CD4-positive, alpha-beta T cell treated with Interleukin-10 for 1 hour (primary cell): Measurements from ENCODE around the gene TPM1.
"Not testable (repeated sequence)": the region's sequence is repeated elsewhere in the genome, so short reads cannot be mapped to it uniquely, and the experiment has no call there.

Experiments used
- DNase-seq: peaks from one replicate; pipeline ENCODE4 v3.0.0-alpha.2; 2020

The TPM1 gene

DNA sequence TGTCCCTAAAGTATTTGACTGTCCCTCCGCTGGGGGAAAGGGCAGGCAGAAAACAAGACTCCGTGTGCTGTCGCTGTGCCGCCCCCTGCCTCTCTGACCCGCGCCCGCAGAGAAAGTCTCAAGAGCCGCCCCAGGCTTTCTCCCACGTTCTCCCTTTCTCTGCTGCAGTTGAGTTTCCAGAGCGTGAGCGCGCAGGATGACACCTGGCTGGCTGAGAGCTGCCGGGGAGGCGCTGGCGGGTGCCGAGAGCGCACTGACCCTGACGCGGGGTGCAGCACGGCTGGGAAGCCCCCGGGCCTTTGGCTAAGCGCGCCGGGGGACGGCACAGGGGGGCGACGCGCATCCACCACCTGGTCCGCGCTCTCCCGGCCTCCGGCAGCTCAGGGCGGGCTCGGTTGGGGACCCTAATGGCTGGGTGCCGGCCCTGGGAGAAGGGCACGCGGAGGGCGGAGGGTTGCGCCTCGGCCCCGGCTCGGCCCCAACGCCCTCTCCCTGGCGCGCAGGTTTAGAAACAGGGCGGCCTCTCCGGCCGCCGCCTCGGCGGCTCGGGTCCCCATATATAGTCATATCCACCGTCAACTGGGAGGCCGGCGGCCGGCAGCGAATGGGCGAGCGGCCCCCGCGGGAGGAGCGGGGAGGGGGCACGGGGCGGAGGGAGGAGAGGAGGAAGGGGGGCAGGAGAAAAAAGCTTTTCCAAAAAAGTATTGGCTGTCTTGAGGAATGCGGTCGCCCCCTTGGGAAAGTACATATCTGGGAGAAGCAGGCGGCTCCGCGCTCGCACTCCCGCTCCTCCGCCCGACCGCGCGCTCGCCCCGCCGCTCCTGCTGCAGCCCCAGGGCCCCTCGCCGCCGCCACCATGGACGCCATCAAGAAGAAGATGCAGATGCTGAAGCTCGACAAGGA lies at the start of gene TPM1:
TSS of gene TPM1 (plus strand) at position 774 of the 903 bp plus-strand sequence. CDS start at position 857, 83 bp downstream.
- DNase-seq = no peak

DNA sequence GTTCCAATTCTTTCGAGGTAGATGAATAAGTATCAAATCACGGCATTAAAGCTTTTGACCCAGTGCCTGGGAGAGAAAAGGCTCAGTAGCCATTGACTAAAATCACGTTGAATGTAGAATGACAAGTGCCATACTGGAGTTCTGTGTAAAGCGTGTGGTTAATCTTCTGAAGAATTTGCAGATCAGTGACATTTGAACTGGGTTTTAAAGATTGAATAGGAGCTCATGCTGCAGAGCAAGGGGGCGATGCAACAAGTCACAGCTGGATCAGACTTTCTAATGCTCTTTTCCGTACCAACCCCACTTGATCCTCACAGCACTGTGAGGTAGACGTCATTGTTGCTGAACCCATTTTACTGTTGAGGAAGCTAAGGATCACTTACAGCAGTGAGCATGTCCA lies 49.5 kb upstream of the TPM1 start:
- DNase-seq = no peak

DNA sequence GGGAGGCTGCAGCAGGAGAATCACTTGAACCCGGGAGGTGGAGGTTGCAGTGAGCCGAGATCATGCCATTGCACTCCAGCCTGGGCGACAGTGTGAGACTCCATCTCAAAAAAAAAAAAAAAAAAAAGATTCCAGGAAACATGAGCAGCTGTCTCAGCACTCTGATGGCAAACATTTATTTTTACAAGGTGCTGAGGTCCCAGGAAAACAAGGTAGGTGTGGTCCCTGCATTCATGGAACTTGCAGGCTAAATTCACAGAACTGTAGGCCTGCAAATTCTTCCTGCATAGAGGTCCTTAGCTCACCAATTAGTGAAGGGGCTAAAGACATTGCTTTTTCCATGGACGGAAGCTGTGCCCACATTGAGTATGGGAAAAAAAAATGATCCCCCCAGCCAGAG lies 48.9 kb upstream of the TPM1 start:
- DNase-seq = not testable (repeated sequence)

DNA sequence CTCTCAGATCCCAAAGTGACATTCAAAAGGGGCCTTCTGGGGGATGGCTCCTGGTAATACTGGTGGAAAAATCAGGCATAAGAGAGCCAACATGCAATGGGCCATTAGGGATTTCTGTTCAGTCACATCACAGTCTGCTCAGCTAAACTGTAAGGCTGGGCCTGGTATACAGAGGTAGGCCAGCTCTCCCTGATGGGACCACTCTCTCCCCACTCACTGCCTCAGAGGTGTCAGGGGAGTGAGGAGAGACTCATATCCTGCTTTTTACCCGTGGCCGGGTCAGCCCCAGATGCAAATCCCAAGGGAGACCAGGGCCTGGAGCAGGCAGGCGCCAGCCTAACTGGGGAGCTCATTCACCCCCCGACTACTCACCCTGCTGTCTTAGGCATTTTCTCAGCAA lies 48.1 kb upstream of the TPM1 start:
- DNase-seq = no peak

DNA sequence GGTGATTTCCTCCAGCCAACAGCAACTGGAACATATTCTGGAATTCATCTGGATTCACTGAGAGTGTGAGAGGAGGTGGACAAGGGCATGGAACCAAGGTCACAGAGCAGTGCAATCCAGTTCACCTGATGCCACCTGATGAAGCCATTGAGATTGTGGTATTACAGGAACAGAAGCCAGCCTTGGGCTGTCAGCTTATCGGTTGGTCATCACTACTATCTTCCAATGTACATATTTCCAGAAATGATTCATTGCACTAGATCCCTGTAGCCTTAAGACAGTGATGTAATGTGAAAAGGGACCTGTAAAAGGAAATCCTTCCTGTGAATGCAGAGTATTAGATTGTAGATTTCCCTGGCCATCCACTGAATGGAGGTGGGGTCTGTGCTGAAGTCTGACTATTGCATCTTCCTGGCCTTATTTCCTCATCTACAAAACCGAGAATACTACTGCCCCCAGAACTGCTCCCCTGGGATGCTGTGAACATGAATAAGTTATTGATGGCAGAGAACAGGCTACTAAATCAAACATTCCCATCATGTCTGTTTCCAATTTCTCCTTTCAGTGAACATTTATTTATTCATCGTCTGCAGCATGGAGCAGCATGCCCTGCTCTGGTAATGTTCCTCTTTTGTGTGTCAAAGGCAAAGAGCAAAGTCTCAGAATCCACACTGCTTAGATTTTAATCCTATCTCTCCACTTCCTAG lies 47.4 kb upstream of the TPM1 start:
- DNase-seq = no peak

DNA sequence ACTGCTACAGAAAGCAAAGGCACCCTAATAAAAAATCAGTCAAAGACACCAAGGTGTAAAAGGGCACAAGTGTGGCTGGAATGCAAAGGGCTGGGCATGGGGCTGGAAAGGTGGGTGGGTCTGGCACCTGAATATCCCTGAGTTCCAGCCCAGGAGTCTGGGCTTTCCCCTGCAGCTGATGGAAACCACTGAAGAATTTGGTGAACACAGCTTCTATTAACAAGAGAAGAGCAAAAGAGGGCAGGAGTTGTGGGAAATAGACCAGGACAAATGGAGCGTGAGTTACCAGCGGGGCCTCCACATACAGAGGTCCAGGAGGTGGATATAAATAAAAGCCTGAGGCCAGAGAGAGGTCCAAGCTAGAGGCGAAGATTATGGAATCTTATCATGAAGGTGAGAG lies 45.1 kb upstream of the TPM1 start:
- no peak for DNase-seq

DNA sequence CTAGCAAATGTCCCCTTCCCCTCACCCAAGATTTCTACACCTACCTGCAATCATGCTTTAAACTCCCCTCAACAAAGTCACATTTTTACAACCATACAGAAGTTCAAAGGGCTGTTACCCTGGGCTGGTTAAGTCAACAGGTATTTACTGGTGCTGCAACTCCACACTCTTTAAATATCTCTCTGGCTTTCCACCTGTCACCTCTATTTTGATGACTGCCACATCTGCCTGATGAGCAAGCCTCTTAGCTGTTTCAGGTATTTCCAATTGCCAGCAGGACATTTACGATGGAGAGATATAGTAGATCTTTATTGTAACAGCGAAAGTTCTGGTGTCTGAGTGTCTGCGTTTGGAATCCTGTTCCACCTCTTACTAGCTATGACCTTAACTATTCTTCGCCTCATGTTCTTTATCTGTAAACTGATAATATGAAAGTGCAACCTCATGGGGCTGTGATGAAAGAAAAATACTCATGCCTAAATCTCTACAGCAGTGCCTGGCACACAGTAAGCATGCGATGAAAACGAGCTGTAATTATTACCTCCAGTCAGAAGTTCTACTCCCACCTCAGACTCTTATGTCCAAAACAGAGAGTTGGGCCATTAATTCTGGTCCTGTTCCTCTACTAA lies 44.2 kb upstream of the TPM1 start:
- DNase-seq = no peak

DNA sequence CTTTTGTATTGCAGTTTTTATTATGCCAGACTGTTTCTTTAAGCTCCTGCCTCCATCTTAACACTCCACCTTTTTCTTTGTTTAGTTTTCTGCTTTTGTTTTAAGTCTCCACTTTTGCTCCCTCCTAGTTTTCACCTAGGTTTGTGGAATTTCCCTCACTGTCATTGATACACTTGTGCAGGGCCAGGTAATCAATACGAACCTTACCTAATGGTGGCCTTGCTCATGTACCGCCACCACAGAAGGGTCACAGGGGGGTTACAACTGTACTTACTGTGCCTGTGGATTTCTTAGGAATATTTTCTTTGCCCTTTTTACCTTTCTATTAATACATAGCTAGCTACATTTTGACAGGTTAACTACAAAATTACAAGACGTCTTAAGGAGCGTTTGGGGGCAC lies 43.4 kb upstream of the TPM1 start:
- DNase-seq = no peak

DNA sequence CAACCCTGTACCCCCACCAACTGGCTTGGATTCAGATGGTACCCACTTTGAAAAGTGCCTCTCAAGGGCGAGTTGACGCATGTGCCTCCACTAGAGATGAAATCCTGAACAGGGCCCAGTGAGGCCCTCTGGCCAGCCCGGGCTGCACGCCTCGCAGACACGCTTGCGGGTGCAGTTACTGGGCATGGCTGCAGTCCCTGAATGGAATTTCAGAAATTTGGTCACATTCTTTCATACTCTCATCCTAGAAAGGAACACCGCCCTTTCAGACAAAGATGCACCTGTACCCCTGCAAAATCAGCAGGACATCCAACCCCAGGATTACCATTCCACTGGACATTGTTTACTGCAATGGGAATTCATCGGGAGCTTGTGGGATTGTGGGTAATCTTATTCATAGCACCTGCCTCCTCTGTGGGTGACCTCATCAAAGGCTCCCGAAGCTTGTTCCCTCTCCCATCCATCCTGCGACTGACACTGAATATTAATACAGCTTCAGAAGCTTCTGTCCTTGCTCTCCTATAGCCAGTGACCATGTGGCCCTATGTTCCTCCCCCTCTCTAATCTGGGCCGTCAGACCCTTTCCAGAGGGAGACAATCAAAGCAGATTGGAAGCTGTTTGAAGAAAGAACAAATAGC lies 42.5 kb upstream of the TPM1 start:
- no peak for DNase-seq

DNA sequence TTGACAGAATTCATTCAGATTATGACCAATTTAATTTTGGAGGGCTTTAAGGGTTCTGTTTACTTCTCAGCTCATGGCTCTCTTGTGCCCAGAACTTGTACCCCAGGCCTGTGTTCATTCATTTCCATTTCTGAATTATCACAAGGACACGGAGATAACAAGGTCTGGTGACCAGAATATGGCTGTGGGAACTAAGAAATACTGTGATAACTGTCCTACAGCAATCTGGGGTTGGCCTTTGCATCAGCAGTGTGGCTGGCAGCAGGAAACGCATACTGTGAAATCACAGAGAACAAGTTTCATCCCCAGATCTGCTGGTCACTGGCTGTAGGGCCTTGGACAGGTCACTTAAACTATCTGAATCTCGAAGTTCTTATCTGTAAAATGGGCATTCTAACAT lies 41.8 kb upstream of the TPM1 start:
- DNase-seq = no peak

DNA sequence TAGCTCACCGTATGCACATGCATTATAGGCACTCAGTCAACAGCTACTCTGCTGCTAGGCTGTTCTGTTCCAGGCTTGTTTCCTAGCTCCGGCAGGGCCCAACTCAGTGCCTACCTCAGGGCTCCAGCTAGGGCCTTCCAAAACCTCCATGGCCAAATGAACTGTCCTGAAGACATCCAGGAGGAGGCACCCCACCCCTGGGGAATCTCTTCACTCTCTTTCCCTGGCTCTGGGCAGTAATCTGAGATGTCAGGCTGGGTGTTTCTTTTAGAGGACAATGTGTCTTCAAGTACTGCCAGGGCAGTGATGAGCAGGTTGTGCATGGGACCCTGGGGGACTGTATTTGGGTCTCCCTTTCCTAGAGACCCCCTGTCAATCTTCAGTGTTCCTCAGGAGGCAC lies 38.3 kb upstream of the TPM1 start:
- no peak for DNase-seq

DNA sequence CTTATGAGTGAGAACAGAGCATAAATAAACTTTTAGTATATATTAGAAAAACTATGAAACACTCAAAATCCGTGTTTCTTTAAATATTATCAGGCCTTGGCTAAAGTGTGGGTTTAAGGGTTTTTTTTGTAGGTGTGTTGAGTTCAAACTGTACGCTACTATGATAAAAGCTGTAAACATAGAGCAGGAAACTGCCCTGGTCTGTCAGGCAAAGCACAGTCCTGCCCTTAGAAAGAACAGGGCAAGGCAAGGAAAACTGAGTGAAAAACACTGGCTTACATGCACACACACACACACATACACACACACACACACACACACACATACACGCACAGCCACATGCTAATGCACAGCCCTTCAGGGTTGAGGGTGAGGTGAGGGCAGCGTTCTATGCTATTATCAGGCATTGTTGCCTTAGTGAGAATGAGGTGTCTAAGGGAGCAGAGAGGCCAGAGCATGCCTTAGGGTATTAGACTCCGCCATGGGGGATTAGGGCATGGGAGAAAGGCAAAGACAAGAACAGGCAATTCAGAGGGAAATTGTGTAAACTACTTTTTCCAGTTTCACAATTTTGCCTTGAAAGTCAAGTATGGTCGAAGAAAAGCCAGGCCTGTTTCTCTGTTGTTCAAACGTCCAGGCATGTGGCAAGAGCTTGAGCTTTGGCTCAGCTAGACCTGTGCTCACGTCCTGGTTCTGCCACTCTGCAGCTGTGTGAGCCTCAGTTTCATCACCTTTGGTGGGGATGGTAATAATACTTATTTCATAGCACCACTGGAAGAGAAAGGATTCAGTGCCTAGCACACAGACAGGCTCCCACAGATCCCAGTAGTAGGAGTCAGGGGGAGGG lies 36.3 kb upstream of the TPM1 start:
- no peak for DNase-seq

DNA sequence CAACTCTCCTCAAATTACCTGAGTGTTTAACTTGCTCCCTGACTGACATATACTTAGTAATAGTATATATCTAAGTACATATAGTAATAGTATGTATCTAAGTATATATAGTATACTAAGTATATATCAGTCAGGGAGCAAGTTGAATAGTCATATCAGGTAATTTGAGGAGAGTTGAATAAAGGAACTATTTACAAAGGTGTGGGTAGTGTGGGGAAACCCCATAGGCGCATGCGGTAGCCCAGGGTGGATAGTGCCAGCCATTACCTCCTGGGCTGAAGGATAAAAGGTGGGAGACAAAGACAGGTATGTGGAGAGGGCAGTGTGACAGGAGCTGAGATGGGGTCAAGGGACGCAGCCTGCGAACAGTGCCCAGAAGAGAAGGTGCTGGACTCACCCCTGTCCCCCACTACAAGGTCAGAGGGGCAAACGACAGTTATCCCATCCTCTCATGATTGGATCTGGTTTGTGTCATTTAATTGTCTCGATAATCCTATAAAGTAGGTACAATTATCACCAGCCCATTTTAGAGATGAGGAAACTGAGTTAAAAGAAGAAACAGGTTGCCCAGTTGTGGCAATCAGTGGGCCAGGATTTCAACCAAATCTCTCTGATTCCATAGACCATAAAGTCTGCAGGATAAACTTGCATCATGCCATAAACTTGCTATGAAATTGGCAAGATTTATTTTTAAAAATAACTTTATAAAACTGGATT lies 34.1 kb upstream of the TPM1 start:
- DNase-seq = no peak

DNA sequence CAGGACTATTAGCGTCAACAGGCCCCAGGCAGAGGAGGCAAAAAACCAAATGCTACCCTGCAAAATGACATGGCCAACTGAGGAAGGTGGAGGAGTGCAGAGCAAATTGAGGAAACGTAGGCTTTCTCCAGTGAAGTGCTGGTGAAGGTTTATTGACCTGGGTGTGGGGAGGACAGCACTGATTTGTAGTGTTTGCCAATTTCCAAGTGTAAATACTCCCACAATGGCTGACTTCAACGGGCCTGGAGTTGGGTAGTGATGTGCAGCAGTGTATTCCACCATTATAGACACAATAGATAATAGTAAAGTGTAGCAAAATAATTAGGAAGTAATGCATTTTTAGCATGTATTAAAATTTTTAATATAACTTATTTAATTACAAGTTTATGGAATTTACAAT lies 32.2 kb upstream of the TPM1 start:
- no peak for DNase-seq

DNA sequence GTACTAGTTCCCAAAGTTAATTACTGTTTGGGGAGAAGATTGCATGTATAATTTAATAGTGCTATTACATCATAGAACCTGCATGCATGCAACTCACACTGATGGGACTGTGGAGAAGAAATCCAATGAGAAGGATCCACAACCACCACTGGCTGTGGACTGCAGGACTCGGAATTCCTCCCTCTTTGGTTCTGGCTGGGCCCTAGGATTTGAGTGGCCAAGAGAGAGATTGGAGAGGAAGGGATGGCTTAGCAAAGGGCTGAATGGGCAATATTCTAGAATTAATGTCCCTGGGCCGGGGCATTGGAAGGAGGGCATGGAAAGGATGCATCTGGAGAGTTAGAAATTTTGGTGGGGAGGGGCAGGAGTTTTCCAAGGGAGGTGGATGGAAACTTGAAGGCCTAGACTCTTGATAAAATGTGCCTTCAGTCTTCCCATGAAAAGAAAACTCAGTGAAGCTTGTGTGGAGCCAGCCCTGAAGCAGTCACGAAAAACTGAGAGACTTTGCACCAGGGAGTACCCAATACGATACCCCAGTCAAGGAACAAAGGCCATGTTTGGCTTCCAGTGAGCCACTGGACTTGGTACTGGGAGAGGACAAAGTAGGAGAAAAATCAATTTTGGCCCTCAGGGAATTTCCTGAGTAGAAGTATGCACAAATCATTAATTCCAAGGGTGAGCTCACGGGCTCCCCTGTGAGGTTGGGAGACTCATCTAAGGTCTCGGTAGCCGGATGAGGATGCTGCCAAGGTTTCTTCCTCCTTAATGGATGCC lies 31.4 kb upstream of the TPM1 start:
- no peak for DNase-seq

DNA sequence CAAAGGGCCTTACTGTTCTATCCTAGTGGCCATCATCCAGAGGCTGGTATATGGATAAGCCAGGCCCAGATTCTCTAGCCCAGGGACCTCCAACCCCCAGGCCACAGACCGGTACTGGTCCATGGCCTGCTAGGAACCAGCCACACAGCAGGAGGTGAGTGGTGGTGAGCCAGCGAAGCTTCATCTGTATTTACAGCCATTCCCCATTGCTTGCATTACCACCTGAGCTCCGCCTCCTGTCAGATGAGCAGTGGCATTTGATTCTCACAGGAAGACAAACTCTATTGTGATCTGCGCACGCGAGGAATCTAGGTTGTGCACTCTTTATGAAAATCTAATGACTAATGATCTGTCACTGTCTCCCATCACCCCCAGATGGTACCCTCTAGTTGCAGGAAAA lies 30.1 kb upstream of the TPM1 start:
- no peak for DNase-seq

DNA sequence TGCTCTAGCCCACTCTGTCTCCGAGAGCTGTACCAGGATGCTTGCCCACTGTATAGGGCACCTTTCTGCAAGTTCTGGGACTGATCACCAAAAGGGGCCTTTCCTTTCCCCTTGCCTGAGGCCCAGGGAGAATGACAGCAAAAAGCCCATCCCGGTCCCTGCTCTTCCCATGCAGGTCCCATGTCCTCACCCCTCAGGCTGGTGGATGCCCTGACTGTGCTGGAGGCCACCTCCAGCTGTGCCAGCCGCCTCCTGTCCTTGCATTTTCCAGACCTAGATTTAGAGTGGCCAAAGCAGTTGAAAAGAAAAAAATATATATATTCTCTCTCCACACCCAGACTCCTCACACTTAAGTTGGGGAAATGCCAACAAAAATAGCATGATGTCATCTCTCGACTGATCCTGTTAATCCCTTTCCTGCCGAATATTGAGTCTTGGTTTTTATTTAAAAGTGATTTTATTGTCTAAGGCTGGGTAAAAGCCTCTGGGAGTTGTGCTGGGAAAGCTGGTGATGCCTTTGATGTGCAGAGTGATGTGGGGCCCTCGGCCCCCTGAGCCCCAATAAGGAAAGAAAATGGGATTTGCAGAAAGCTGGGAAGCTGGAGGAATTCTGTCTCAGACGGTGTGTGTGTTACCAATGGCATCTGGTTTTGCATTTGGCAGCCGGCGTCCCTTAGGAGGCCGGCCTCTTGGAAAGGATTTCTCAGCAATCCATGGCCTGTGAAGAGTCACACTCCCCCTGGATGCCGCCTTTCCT lies 29.3 kb upstream of the TPM1 start:
- no peak for DNase-seq

DNA sequence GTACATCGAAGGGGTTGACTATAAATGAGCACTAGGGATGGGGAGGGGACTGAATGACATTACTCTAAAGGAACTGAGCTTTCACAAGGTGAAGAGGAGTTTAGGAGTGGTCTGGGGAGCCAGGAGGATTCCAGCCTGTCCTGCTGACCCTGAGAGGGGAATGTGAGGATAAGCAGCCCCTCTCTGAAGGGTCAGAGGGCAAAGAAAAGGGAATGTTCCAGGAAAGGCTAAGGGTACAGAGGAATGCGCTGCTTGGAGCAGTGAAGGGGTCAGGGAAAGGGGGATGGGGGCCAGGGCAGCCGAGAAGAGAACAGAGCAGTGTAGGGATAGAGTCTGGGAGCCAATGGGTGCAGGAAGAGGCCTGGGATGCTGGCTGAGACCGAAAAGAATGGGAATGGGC lies 28.0 kb upstream of the TPM1 start:
- no peak for DNase-seq

DNA sequence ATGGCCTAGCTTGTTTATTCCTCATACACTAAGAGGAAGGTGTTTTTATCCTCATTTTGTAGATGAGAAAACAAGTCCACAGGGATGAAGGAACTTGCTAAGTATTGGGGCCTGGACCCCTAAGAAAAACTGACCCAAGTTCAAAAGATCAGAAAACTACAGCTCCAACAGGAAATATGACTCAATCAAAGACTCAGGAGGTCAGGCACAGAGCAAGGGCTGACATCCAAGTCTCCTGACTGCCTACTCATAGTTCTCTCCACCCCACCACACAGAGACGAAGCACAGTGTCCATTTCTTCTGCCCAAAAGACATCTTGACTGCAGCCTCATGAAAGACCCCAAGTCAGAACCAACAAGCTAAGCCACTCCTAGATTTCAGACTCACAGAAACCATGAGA lies 26.9 kb upstream of the TPM1 start:
- no peak for DNase-seq

DNA sequence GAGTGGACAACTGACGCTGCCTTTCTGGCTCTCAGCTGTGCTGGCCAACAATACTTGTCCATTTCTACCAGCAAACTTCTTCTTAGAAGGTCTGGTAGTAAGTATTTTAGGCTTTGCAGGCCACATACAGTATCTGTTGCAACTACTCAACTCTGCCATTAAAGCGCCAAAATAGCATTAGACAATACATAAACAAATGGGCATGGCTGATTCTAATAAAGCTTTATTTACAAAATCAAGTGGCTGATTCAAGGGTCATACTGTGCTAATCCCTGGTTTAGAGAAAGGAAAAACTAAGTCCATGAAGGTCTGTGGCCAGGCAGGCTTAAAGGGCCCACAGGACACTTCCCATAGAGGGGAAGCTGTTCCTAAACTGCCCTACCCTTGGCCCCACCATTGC lies 26.3 kb upstream of the TPM1 start:
- DNase-seq = no peak
